GM21423 (cell line): ENCODE results near the gene SNAP29.
"Not testable (repeated sequence)": the region's sequence is repeated elsewhere in the genome, so short reads cannot be mapped to it uniquely, and the experiment has no call there.

Source experiments
- ATAC-seq: cut with Tn5 transposase; IDR thresholded peaks from one replicate; pipeline ENCODE4 v1.9.1; 2021; ENCODE audit warnings: mild to moderate bottlenecking, moderate library complexity; ENCODE audit not compliant: unreplicated experiment

The SNAP29 gene

DNA sequence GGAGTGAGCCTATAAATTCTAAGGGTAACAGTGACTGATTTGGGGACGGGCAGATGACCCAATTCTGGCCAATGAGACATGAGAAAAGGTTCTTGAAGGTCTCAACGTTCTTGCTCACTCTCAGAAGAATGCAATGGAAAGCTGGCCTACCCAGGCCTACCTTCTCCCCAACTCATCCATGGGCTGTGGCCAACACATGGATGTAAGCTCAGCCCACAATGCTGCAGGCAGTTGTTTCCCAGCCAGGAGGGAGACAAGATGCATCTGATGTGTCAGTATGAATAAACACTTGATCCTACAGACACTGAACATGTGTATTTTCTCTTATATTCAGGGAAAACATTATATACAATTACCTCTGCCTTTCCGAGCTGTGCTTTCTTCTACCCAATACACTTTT lies 24.6 kb upstream of the SNAP29 start:
- ATAC-seq: no peak

- no peak for ATAC-seq
Observed at GRCh38 chr22:20834725-20835124, 24.1 kb upstream of the SNAP29 start.

DNA sequence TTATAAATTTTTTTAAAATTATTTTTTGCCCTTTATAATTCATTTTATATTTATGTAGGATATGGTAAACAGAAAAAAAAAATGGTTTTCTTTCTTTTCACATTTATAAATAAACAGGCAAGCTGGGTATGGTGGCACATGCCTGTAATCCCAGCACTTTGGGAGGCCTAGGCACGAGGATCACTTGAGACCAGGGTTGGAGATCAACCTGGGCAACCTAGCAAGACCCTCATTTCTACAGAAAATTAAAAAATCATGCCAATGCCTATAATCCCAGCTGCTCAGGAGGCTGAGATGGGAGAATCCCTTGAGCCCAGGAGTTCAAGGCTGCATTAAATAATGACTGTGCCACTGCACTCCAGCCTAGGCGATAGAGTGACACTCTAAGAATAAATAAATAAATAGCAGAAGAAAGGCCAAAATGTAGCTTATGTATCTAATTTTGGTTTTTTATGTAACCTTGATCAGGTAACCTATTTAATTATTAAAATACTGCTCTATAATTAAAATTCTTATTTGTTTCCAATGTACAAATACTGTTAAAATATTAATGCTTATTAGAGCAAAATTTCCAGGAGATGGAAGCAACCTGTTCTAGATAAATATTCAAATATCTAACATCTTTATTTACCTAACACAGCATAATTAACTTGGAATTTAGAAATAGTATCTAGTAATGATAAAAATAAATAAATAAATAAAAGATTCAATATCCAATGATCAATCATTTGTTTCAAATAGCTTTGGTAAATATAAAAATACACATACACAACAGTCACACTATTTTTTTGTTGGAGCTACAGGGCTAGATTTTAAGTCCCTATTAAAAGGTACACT lies 21.6 kb upstream of the SNAP29 start:
- ATAC-seq: no peak

GRCh38 chr22:20839354-20839753 lies 19.5 kb upstream of the SNAP29 start:
- not testable (repeated sequence) for ATAC-seq

GRCh38 chr22:20839837-20840645 lies 18.8 kb upstream of the SNAP29 start:
- ATAC-seq: no peak

GRCh38 chr22:20840646-20841371 lies 18.0 kb upstream of the SNAP29 start:
- ATAC-seq: no peak

DNA sequence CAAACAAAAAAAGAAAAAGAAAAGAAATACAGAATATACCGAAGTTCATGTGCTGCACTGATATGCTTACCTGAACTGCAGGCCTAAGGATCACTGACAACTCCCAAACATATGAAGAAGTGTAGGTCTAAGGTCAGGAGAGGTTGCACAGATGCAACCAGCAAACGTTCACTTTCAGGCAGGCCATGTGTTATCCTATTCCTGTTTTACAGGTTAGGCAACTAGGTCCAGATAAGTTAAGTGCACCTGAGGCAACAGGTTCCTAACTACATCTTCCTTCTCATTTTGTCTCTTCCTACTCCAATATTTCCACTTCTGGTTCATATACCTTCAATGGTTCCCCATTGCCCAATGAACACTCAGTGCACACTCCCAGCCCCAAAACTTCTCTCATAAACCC lies 15.3 kb upstream of the SNAP29 start:
- ATAC-seq: no peak

- ATAC-seq: no peak
Observed at GRCh38 chr22:20844055-20845037, 14.5 kb upstream of the SNAP29 start.

DNA sequence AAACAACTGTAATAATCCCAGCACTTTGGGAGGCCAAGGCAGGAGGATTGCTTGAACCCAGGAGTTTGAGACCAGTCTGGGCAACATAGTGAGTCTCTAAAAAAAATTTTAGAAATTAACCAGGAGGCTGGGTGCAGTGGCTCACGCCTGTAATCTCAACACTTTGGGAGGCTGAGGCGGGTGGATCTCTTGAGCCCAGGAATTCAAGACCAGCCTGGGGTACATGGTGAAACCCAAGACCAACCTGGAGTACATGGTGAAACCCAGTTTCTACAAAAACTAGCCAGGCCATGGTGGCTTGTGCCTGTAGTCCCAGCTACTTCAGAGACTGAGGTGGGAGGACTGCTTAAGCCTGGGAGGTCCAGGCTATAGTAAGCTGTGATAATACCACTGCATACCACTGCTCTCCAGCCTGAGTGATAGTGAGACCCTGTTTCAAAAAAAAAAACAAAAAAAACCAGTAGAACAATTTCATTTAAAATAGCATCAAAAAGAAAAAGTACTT lies 11.4 kb upstream of the SNAP29 start:
- ATAC-seq: no peak

GRCh38 chr22:20852076-20852475 lies 6.7 kb upstream of the SNAP29 start:
- no peak for ATAC-seq

DNA sequence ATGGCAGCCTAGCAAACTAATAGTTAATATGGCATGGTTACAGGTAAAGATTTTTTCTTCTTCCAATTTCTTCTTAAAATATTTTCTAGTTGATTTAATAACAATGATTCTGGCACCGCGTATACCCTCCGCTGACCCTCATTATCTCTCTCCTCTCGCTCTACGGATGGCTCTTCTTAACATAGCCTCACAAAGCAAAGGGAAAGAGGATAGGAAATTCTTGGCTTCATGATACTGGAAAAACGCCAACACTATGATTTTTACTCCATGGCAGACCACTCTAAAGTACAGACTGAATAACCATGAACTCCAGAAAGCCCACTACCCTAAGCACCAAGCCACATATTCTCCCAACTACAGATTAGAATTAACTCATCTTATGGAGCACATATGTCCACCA lies 6.3 kb upstream of the SNAP29 start:
- no peak for ATAC-seq

- ATAC-seq: no peak
Observed at GRCh38 chr22:20853236-20853660, 5.6 kb upstream of the SNAP29 start.

GRCh38 chr22:20857247-20857643 lies 1.6 kb upstream of the SNAP29 start:
- no peak for ATAC-seq

GRCh38 chr22:20857838-20858614 lies 781 bp upstream of the SNAP29 start:
- peak; percentile 35 for ATAC-seq

- no peak for ATAC-seq
Observed at GRCh38 chr22:20859615-20860014, 808 bp downstream of the SNAP29 start.

- ATAC-seq: no peak
Observed at GRCh38 chr22:20862540-20862939, 3.7 kb downstream of the SNAP29 start.

GRCh38 chr22:20863366-20863765 lies 4.6 kb downstream of the SNAP29 start:
- no peak for ATAC-seq

DNA sequence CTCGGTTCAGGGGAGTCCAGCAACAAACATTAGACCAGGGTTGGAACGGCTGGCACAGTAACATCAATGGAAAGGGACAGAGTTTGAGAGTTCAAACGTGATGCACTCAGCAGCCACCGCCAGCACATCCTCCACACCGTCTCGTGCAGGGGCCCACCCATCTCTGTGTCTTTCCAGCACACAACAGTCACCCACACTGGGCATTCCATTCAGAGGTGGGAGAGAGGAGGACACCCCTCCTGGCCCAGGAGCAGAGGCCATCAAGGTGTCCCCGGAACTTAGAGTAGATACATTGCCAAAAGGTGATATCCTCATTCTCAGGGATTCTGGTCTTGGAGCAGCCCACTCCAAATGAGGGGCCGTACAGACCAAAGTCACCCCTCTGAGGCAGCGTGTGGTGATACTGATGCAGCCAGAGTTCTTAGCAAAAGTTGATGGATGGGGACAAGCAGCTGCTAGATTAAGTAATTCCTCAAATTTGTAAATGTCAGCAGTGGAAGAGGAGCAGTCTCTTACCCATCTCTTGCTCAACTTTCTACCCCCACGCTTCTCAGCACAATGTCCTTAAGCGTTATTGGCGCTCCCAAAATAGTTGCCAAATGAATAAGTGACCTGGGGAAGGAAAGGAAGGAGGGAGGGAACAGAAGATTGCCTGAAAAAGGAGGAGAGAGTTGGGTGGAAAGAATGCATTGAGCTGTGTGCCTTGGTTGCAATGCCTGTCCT lies 5.5 kb downstream of the SNAP29 start:
- ATAC-seq: no peak

DNA sequence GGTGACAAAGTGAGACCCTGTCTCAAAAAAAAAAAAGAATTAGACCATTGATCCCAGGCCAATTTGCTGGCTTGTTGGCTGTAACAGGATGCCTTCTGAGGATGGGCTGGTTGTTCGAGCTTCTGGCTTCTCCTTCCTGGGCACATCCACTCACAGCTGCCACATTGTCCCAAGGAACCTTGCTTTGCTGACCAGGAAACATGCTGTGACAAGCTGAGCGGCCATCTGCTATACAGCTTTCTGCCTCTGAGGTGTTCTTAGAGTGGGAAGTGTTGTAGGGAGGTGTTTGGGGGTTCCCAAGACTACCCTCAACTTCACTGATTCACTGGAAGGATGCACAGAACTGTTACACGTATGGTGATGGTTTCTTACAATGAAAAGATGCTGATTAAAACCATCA lies 6.5 kb downstream of the SNAP29 start:
- no peak for ATAC-seq
